H9 (cell line): ENCODE data around the gene CFAP61. TPM values are rescaled to one million over a fixed set of nuclear protein-coding genes. Genes with fewer than 3 reads are reported as not detected.

Experiments
- DNase-seq: peaks from one replicate; pipeline ENCODE4 v3.0.0-alpha.2; 2017
- H2AFZ ChIP-seq: one replicate; pipeline ENCODE4 v1.6.1; 2013; ENCODE audit warnings: mild to moderate bottlenecking, low read length, control low read depth, moderate library complexity
- H2AK5ac ChIP-seq: 2 replicates; pipeline ENCODE4 v1.6.1; 2013; ENCODE audit warnings: low read length, control low read depth, mixed read lengths; ENCODE audit not compliant: insufficient read length
- H2BK120ac ChIP-seq: one replicate; pipeline ENCODE4 v1.6.1; 2013; ENCODE audit warnings: low read depth, mild to moderate bottlenecking, low read length, control low read depth, inconsistent platforms; ENCODE audit not compliant: poor library complexity, severe bottlenecking
- H2BK12ac ChIP-seq: 2 replicates; pipeline ENCODE4 v1.6.1; 2013; ENCODE audit warnings: low read length, control low read depth, mixed read lengths, low read depth; ENCODE audit not compliant: insufficient read length
- H2BK15ac ChIP-seq: 2 replicates; pipeline ENCODE4 v1.6.1; 2013; ENCODE audit warnings: low read depth, low read length, control low read depth
- H2BK20ac ChIP-seq: one replicate; pipeline ENCODE4 v1.6.1; 2013; ENCODE audit warnings: low read depth, mild to moderate bottlenecking, low read length, control low read depth, inconsistent platforms; ENCODE audit not compliant: poor library complexity, severe bottlenecking
- H2BK5ac ChIP-seq: 2 replicates; pipeline ENCODE4 v1.6.1; 2013; ENCODE audit warnings: low read length, control low read depth, mixed read lengths; ENCODE audit not compliant: insufficient read length
- H3K14ac ChIP-seq: 2 replicates; pipeline ENCODE4 v1.6.1; 2013; ENCODE audit warnings: low read length, control low read depth; ENCODE audit not compliant: insufficient read depth
- H3K18ac ChIP-seq: 2 replicates; pipeline ENCODE4 v1.6.1; 2013; ENCODE audit warnings: low read depth, mild to moderate bottlenecking, mixed read lengths, low read length, control low read depth; ENCODE audit not compliant: insufficient read length
- H3K23ac ChIP-seq: 2 replicates; pipeline ENCODE4 v1.6.1; 2013; ENCODE audit warnings: low read length, control low read depth, mixed read lengths, low read depth; ENCODE audit not compliant: insufficient read length
- H3K23me2 ChIP-seq: 2 replicates; pipeline ENCODE4 v1.6.1; 2013; ENCODE audit warnings: low read depth, mild to moderate bottlenecking, mixed read lengths, low read length, control low read depth; ENCODE audit not compliant: insufficient read length, poor library complexity, severe bottlenecking
- H3K27ac ChIP-seq: 2 replicates; pipeline ENCODE4 v1.5.1; 2013; ENCODE audit warnings: low read length, control low read depth, mixed read lengths, low read depth; ENCODE audit not compliant: insufficient read length
- H3K27me3 ChIP-seq: 2 replicates; pipeline ENCODE4 v1.6.1; 2013; ENCODE audit warnings: low read length, control low read depth, inconsistent platforms; ENCODE audit not compliant: insufficient read depth
- H3K4ac ChIP-seq: 2 replicates; pipeline ENCODE4 v1.6.1; 2013; ENCODE audit warnings: low read depth, mild to moderate bottlenecking, control low read depth, inconsistent platforms, low read length, moderate library complexity
- H3K4me1 ChIP-seq: 2 replicates; pipeline ENCODE4 v1.6.1; 2013; ENCODE audit warnings: low read length, control low read depth, inconsistent platforms; ENCODE audit not compliant: insufficient read depth
- H3K4me2 ChIP-seq: 2 replicates; pipeline ENCODE4 v1.6.1; 2013; ENCODE audit warnings: low read length, control low read depth, mixed read lengths; ENCODE audit not compliant: insufficient read length, insufficient read depth
- H3K56ac ChIP-seq: 2 replicates; pipeline ENCODE4 v1.6.1; 2013; ENCODE audit warnings: low read depth, mild to moderate bottlenecking, mixed read lengths, low read length, control low read depth; ENCODE audit not compliant: insufficient read length
- H3K79me1 ChIP-seq: 2 replicates; pipeline ENCODE4 v1.6.1; 2013; ENCODE audit warnings: low read depth, mild to moderate bottlenecking, moderate library complexity, low read length, control low read depth, inconsistent platforms; ENCODE audit not compliant: insufficient read depth, poor library complexity, severe bottlenecking
- H3K79me2 ChIP-seq: 2 replicates; pipeline ENCODE4 v1.6.1; 2013; ENCODE audit warnings: low read length, control low read depth, inconsistent platforms; ENCODE audit not compliant: insufficient read depth
- H3K9ac ChIP-seq: 2 replicates; pipeline ENCODE4 v1.6.1; 2013; ENCODE audit warnings: low read length, control low read depth, mixed read lengths; ENCODE audit not compliant: insufficient read length; ENCODE audit errors: extremely low read depth
- H3K9me3 ChIP-seq: one replicate; pipeline ENCODE4 v1.6.1; 2013; ENCODE audit warnings: low read depth, low read length, inconsistent platforms; ENCODE audit not compliant: control insufficient read depth
- H3T11ph ChIP-seq: one replicate; pipeline ENCODE4 v1.6.1; 2013; ENCODE audit warnings: mild to moderate bottlenecking, low read length, control low read depth, inconsistent platforms
- H4K20me1 ChIP-seq: one replicate; pipeline ENCODE4 v1.6.1; 2013; ENCODE audit not compliant: control insufficient read depth, insufficient read length, insufficient read depth
- H4K5ac ChIP-seq: 2 replicates; pipeline ENCODE4 v1.6.1; 2013; ENCODE audit warnings: low read depth, mild to moderate bottlenecking, mixed read lengths, low read length, control low read depth; ENCODE audit not compliant: insufficient read length
- H4K8ac ChIP-seq: replicated peaks from 2 replicates; pipeline ENCODE4 v1.6.1; 2013; ENCODE audit warnings: low read length, control low read depth, mixed read lengths, low read depth; ENCODE audit not compliant: insufficient read length
- H4K91ac ChIP-seq: 2 replicates; pipeline ENCODE4 v1.6.1; 2013; ENCODE audit warnings: low read depth, mild to moderate bottlenecking, moderate library complexity, mixed read lengths, low read length, control low read depth; ENCODE audit not compliant: insufficient read length
- H3K27ac Mint-ChIP-seq, 3 experiments: 2 replicates in 2 of 3; 3 replicates in 1 of 3; pipeline ENCODE4 v1.8.0; 2020 to 2021; ENCODE audit warnings: mixed read lengths in 3 of 3, mild to moderate bottlenecking in 1 of 3, moderate library complexity in 1 of 3
- H3K27me3 Mint-ChIP-seq: 2 replicates; pipeline ENCODE4 v1.8.0; 2021; ENCODE audit warnings: low read depth, mild to moderate bottlenecking, moderate library complexity, mixed read lengths
- H3K36me3 Mint-ChIP-seq, 3 experiments: 2 replicates in 2 of 3; 3 replicates in 1 of 3; pipeline ENCODE4 v1.8.0; 2020 to 2021; ENCODE audit warnings: low read depth in 3 of 3, mixed read lengths in 3 of 3; ENCODE audit not compliant: insufficient read depth in 1 of 3
- H3K4me1 Mint-ChIP-seq, 2 experiments: 2 replicates each; pipeline ENCODE4 v1.8.0; 2020; ENCODE audit warnings: mixed read lengths in 2 of 2
- H3K4me3 Mint-ChIP-seq, 2 experiments: 2 replicates in 1 of 2; 3 replicates in 1 of 2; pipeline ENCODE4 v1.8.0; 2020 to 2021; ENCODE audit warnings: mild to moderate bottlenecking in 2 of 2, mixed read lengths in 2 of 2, moderate library complexity in 1 of 2
- H3K9me3 Mint-ChIP-seq, 2 experiments: 2 replicates in 1 of 2; 3 replicates in 1 of 2; pipeline ENCODE4 v1.8.0; 2020; ENCODE audit warnings: mild to moderate bottlenecking in 2 of 2, mixed read lengths in 2 of 2, moderate library complexity in 1 of 2
- WGBS: extraction: QIAGEN DNeasy Blood & Tissue Kit; methylation state at CpG from one replicate; pipeline ENCODE4 v1.1.7; 2013; ENCODE audit warnings: missing lambda C conversion rate, low lambda C conversion rate, mixed read lengths; ENCODE audit not compliant: insufficient read length; ENCODE audit errors: extremely low coverage; 5-methylcytosine and 5-hydroxymethylcytosine counted together
- total RNA-seq: library from RNA; stranded (reverse); gene quantifications from 2 replicates; pipeline ENCODE4 v1.2.1, GENCODE V29; 2021
- TF ChIP-seq, protein P1 (sequence below): fragments of 200-600 bp; sonication (generic); conservative IDR thresholded peaks from 3 replicates; pipeline ENCODE4 v1.8.0; 2021; ENCODE audit warnings: antibody characterized with exemption, mild to moderate bottlenecking

CFAP61 gene
- total RNA-seq, 1 experiment from 2014 or later, result 0.44 TPM

DNA sequence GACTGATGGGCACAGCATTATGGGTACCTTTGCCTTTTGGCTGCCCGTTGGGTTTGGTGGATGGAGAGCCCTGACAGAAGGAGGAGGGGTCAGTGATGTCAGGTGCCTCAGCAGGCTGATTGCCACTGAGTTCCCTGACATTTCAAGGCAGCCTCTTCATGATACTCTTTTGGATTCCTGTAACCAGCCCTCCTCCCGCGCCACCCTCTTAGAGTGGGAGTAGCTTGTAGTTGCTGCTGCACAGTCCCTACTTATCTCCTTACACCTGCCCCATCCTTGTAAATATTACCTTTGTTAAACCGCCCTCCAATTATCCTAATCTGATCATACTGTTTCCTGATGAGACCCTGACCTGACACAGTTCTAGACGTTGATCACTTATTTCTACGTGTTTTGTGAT, 140.0 kb downstream of the CFAP61 start:
- Histone ChIP-seq H4K20me1 (no peaks in the 10 kb centered on the region), H2BK15ac (no peak overlapping the region), H3K56ac (no peak overlapping the region), H2AK5ac (no peak overlapping the region), H3K79me2 (no peaks in the 10 kb centered on the region), H2AFZ (no peak overlapping the region), H3K79me1 (no peaks in the 10 kb centered on the region), H3K27me3 (no peaks in the 10 kb centered on the region), H4K8ac (no peak overlapping the region), H2BK20ac (no peak overlapping the region), H3K4ac (no peak overlapping the region), H2BK5ac (no peak overlapping the region), H2BK12ac (no peak overlapping the region), H3K14ac (no peak overlapping the region), H3T11ph (no peak overlapping the region), H3K4me2 (no peak overlapping the region), H3K4me1 (no peaks in the 10 kb centered on the region), H3K9ac (no peak overlapping the region), H2BK120ac (no peak overlapping the region), H3K23me2 (no peaks in the 10 kb centered on the region), H4K91ac (no peak overlapping the region), H3K27ac (no peak overlapping the region), H3K9me3 (no peaks in the 10 kb centered on the region), H4K5ac (no peak overlapping the region), H3K18ac (no peak overlapping the region), H3K23ac (no peak overlapping the region)
- no peaks in the 10 kb centered on the region; the same call in none of the 2 replicates for H3K27me3 Mint-ChIP-seq
- DNase-seq, result no peak
- WGBS, result no CpG with 5 or more reads among the region's 6 CpGs
- H3K4me1 Mint-ChIP-seq, result no peaks in the 10 kb centered on the region
- TF ChIP-seq, protein P1, sequence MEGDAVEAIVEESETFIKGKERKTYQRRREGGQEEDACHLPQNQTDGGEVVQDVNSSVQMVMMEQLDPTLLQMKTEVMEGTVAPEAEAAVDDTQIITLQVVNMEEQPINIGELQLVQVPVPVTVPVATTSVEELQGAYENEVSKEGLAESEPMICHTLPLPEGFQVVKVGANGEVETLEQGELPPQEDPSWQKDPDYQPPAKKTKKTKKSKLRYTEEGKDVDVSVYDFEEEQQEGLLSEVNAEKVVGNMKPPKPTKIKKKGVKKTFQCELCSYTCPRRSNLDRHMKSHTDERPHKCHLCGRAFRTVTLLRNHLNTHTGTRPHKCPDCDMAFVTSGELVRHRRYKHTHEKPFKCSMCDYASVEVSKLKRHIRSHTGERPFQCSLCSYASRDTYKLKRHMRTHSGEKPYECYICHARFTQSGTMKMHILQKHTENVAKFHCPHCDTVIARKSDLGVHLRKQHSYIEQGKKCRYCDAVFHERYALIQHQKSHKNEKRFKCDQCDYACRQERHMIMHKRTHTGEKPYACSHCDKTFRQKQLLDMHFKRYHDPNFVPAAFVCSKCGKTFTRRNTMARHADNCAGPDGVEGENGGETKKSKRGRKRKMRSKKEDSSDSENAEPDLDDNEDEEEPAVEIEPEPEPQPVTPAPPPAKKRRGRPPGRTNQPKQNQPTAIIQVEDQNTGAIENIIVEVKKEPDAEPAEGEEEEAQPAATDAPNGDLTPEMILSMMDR, result no peak
- no peaks in the 10 kb centered on the region for H3K36me3 Mint-ChIP-seq
- no peaks in the 10 kb centered on the region for H3K9me3 Mint-ChIP-seq
- H3K27ac Mint-ChIP-seq, result no peak overlapping the region
- H3K4me3 Mint-ChIP-seq, result no peak overlapping the region
